T47D (cell line): ENCODE measurements around the gene TBCD.

ENCODE experiments used
- DNase-seq, 2 experiments: peaks; one replicate each; pipeline versions ENCODE4 v3.0.0 to v3.0.0-alpha.2; 2011 to 2012; ENCODE audit warnings: low read depth in 1 of 2, low spot score in 1 of 2
- JUND ChIP-seq: IDR thresholded peaks from 2 replicates; pipeline ENCODE4 v1.6.1; 2012; ENCODE audit warnings: low read depth
- in situ Hi-C: cut with HindIII; loops from 2 replicates; pipeline ENCODE4 v1.10.0; 2016; ENCODE audit warnings: low sequenced_read_pairs, low pct_unique_long_range_greater_than_20kb

Gene TBCD

DNA sequence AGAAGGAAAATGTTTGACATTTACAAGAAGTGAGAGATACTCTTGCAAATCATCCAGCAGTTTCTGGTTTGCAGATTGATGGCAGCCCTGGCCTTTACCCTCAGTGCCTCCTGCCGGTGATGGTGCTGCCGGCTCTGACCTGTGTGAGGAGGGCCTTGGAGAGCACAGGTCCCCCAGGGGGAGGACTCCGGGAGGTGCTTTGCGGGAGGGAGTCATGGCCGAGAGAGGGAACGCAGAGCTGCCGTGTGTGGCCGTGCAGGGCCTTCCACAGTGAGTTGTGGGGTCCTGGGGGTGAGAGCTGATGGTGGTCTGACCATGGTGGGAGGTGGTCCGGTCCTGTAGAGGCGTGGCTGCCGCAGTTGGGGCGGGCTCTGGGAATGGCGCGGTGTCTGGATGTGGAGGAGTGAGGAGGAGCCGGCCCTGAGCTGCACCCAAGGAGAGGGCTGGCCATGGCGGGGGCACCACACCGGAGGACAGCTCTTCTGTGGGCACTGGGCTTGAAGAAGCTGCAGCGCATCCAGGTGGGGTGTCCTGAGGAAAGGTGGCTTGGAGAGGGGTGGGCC lies 116.0 kb downstream of the TBCD start:
- TF ChIP-seq JUND: no peak
- in situ Hi-C loops: no loop called here
- DNase-seq: no peak

DNA sequence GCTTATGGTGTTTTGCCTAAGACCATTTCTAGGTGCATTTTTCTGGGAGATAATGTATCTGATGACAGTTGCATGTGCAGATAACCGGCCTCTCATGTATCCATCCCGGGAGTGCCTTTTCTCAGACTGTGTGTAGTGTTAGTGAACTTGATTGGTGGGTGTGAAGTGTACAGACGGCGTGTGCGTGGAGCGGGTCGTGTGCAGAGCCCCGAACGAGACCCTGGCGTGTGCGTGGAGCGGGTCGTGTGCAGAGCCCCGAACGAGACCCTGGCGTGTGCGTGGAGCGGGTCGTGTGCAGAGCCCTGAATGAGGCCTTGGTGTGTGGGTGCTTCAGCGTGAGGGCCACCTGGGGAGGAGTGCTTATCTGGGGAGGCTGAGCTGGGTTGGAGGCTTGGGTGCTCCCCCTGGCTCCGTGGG lies 116.9 kb downstream of the TBCD start:
- no peak for DNase-seq
- in situ Hi-C loops: no loop called here
- TF ChIP-seq JUND: no peak

DNA sequence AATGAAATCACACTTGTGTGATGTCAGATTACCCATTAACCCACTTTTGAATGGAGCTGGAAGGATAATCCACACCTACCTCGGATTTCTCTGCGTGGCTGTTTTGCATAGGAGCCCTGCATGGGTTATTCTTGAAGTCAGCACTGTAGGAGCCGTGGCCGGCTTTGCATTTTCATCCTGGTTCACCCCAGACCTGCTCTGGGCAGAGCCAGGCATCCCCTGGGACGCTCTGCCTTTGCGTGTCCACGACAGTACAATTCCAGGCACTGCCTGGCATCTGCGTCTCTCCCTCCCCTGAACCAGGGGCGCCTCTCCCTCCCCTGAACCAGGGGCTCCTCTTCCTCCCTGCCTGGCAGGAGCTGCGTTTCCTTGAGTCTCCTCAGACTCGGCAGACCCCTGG lies 117.7 kb downstream of the TBCD start:
- no peak for DNase-seq
- in situ Hi-C loops: no loop called here
- no peak for TF ChIP-seq JUND

DNA sequence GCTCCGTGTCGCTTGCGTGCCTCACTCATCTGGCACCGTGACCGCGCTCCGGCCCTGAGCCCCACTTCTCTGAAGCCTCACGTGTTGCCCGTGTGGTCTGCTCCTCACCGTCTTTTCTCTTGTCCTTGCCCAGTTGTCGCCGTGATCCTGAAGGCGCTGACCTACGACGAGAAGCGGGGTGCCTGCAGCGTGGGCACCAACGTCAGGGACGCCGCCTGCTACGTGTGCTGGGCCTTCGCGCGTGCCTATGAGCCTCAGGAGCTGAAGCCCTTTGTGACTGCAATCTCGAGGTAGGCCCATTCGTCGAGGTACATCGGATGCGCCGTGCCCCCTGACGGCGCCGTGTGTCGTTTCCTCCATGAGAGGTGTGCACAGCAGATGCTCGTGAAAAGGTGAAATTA lies 118.2 kb downstream of the TBCD start:
- in situ Hi-C loops: no loop called here
- no peak for TF ChIP-seq JUND
- no peak for DNase-seq

DNA sequence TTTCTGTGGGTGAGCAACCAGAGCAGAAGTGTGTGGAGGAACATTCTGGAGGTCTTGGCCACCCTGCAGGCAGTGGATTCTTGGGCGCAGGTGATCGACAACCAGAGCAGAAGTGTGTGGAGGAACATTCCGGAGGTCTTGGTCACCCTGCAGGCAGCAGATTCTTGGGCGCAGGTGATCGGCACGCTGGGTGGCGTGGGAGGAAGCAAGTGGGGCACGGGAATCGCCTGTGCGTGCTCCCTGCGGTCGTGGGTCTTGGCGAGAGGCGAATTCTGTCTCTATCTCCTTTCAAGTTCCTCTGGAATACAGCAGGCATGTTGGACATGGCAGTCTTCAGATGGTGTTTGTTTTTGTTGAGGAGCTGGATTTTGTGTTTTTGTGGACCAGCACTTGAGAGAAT lies 118.7 kb downstream of the TBCD start:
- TF ChIP-seq JUND: no peak
- in situ Hi-C loops: no loop called here
- DNase-seq: no peak

DNA sequence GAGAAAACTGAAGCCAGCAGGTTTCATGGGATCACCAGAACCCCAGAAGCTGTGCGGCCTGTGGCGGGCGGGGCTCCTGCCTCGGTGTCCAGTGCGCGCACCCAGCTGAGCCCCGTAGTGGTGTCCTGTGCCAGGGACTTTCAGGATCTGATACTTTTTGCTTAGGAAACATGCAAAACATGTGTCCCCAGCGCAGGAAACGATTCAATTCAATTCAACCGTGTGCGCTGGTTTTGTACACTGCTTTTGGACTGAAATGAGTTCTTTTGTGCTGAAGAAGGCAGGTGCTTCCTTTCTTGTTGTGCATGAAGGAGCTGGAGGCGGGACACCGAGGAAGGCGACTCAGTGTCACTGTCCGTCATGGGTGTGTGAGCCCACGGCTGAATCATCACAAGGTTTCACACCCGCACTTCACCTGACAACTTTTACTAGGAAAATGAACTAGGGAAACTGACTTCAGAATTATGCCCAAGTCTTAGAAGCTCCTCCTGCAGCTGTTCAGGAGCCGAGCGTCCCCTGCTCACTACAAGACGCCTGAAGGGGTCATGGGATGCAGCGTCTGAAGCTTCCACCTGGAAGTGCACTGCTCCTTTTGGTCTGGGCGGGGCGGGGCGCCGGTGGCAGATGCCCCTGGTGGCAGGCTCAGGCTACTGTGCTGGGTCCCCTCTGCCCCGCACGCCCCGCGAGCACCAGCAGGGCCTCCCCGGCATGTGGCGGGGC lies 119.4 kb downstream of the TBCD start:
- DNase-seq: no peak
- no peak for TF ChIP-seq JUND
- in situ Hi-C loops: no loop called here

DNA sequence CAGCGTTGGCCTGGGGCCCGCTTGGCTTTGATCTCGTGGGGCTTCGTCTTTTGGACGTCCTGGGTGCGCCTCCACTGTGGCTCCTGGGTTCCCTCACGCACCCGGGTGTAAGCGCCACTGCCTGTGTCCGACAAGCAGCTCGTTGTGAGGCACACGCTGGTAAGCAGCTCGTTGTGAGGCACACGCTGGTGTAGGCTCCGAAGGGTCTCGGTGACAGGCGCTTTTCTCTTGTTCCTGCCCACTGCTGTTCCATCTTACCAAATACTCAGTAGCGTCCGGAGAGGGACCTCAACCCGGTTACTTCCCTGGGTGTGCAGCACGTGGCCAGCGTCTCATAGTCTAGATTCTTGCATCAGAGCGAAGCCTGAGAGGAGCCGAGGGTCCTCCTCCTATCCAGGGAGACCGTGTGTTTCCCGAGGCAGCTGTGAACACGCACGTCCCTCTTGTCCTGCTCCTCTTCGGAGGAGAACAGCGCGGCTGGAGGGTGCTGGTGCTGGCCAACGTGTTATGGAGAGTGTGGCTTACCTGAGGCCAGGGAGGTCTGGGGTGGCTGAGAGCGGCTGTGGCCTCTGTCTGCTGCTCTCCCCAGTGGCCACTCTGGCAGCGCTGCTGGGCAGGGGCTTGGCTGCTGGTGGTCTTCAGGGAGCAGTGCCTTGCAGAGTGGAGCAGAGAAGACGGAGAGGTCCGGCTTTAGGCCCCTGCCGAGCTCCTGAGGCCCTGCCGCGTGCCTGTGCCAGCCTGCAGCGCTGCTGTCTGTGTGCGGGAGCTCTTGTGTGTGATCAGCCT lies 120.1 kb downstream of the TBCD start:
- DNase-seq: no peak
- no peak for TF ChIP-seq JUND
- in situ Hi-C loops: no loop called here

DNA sequence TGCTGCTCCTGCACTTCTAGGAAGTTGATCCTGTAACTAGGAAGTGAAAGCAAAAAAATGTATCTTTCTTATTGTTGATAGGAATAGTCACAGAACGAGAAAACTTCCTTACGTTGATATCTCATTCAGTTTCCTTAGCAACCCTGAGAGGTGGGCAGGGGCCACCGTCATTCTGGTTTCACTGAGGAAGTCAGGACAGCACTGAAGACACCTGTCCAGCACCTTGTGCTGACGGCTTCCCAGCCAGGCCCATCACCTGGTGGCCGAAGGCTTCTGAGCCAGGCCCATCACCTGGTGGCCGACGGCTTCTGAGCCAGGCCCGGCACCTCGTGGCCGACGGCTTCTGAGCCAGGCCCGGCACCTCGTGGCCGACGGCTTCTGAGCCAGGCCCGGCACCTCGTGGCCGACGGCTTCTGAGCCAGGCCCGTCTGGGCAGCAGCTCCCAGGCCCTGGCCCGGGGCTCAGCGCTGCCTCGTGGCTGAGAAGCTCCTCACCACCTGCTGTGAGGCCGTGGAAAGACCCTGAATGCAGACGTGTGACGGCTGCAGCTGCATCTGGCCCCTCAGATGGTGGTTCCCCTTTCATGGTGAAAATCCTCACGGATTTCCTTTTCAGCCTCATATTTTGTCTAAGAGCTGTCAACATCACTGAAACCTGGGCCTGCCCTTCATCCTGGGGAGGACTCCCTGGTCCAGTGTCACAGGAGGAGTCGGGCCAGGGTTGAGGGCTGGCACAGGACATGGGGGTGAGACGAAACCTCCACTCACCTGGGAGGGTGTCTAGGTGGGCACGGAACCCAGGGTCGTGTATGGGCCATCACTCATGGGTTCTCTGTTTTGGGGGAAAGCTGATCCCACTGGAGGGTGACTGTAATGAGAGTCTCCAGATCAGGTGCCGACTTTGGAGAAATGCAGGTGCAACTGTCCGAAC lies 121.0 kb downstream of the TBCD start:
- TF ChIP-seq JUND: no peak
- DNase-seq: no peak
- in situ Hi-C loops: no loop called here

DNA sequence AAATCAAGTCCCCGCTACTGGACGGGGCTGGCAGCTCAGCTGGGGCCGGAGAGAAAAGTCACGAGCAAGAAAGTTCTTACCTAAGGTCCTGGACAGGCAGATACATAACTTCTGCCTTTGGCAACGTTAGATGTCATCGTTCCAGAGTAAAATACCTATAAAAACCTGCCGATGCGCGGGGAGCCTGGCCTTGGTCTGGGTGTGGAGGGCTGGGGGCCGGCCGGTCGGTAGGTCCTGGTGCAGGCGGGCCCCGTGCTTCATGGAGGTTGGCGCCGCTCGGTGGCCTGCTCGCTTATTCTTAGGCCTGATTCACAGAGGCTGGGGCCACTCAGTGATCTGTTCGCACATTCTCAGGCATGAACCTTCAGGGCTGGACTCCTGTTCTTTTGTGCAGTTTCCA lies 121.7 kb downstream of the TBCD start:
- DNase-seq: no peak
- in situ Hi-C loops: no loop called here
- no peak for TF ChIP-seq JUND

DNA sequence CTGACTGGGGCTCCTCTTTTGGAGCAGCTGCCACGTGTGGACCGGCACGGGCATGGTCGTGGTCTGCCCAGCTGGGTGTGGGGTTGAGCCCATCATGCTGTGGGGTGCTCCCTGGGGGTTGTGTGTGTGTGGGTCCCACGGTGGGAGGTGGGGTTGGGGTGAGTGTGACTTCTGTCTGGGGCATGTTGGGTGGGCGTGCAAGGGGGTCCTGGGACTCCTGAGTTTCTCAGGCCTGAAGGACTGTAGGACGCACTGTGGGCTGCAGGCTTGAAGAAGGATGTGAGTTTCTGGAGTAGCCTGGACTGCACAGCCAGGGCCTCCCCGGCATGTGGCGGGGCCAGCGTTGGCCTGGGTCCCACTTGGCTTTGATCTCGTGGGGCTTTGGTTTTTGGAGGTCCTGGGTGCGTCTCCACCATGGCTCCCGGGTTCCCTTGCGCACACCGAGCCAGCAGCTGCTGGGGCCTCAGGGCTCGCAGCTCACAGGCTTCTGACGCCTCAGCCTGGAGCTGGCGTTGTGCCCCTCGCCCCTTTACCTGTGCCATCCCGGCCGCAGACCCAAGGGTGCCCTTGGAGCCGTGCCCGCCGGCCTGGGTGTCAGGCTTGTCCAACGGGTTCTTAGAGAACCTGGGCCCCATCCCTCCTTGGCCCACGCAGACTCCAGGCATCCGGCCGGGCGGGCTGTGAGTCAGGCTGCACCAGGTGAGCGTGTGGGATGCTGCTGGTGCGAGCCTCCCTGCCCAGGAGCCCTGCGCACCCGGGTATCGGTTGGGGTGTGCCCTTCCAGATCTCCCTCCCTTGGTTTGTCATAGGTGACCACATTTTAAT lies 122.4 kb downstream of the TBCD start:
- TF ChIP-seq JUND: no peak
- in situ Hi-C loops: no loop called here
- peak; percentile 70 to 85 for DNase-seq

DNA sequence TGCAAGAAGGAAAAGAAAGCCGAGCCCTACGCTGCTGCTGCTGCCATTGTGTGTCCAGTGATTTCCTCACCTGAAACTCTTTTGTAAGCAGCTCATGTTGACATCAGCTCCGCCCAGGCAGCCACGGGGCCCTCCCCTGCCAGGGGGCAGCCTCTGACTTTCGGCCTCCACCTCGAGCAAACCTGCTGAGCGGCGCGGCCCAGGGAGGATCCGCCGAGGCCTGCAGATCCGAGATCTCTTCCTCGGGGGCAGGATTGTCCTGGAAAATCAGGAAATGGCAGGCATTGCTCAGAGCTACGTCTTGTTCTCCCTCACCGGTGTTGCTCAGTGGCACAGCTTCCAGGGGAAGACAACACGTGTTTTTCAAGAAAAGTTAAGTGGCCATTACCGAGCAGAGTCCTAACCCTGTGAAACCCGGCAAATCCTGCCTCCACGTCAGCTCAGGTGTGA lies 123.6 kb downstream of the TBCD start:
- DNase-seq: peak; percentile 72 to 81

More for the DNA sequence above, 123.6 kb downstream of the TBCD start:
- no peak for TF ChIP-seq JUND
- in situ Hi-C loops: no loop called here
